HG03558 (cell line): Measurements from ENCODE around the gene LOXHD1.

ENCODE experiments used
- ATAC-seq: cut with Tn5 transposase; IDR thresholded peaks from one replicate; pipeline ENCODE4 v1.9.1; 2021; ENCODE audit warnings: moderate number of reproducible peaks; ENCODE audit not compliant: unreplicated experiment; ENCODE audit errors: extremely low read depth

Gene LOXHD1

GRCh38 chr18:46464926-46465655, 191.9 kb downstream of the LOXHD1 start:
- ATAC-seq: no peak

GRCh38 chr18:46462523-46462922, 194.5 kb downstream of the LOXHD1 start:
- ATAC-seq: no peak

GRCh38 chr18:46461993-46462392, 195.0 kb downstream of the LOXHD1 start:
- ATAC-seq: no peak

- ATAC-seq: no peak
These were observed 196.3 kb downstream of the LOXHD1 start for GRCh38 chr18:46460754-46461153.

- no peak for ATAC-seq
These were observed 197.1 kb downstream of the LOXHD1 start for GRCh38 chr18:46459789-46460455.

- no peak for ATAC-seq
These were observed 198.5 kb downstream of the LOXHD1 start for GRCh38 chr18:46458472-46458871.

- ATAC-seq: no peak
These were observed 200.3 kb downstream of the LOXHD1 start for GRCh38 chr18:46456691-46457090.

GRCh38 chr18:46452820-46453219, 204.2 kb downstream of the LOXHD1 start:
- no peak for ATAC-seq

- no peak for ATAC-seq
These were observed 207.5 kb downstream of the LOXHD1 start for GRCh38 chr18:46449499-46449898.

- ATAC-seq: no peak
These were observed 208.0 kb downstream of the LOXHD1 start for GRCh38 chr18:46449033-46449432.

- ATAC-seq: no peak
These were observed 208.7 kb downstream of the LOXHD1 start for GRCh38 chr18:46448347-46448746.

- ATAC-seq: no peak
These were observed 209.2 kb downstream of the LOXHD1 start for GRCh38 chr18:46447792-46448191.

GRCh38 chr18:46447323-46447722, 209.7 kb downstream of the LOXHD1 start:
- ATAC-seq: no peak

- ATAC-seq: no peak
These were observed 211.3 kb downstream of the LOXHD1 start for GRCh38 chr18:46445522-46446313.

GRCh38 chr18:46439037-46439436, 218.0 kb downstream of the LOXHD1 start:
- no peak for ATAC-seq

- no peak for ATAC-seq
These were observed 220.0 kb downstream of the LOXHD1 start for GRCh38 chr18:46437061-46437460.

- no peak for ATAC-seq
These were observed 220.4 kb downstream of the LOXHD1 start for GRCh38 chr18:46436621-46437020.

GRCh38 chr18:46435031-46435430, 222.0 kb downstream of the LOXHD1 start:
- ATAC-seq: no peak

- no peak for ATAC-seq
These were observed 222.4 kb downstream of the LOXHD1 start for GRCh38 chr18:46434629-46435028.

- ATAC-seq: no peak
These were observed 223.7 kb downstream of the LOXHD1 start for GRCh38 chr18:46433121-46433826.
